ENCODE measurements around the gene MAPKAP1. TPM values are rescaled to one million over a fixed set of nuclear protein-coding genes. Genes with fewer than 3 reads are reported as not detected.

The MAPKAP1 gene
- total RNA-seq, 1 experiment from 2014 or later: 55.5 TPM

DNA sequence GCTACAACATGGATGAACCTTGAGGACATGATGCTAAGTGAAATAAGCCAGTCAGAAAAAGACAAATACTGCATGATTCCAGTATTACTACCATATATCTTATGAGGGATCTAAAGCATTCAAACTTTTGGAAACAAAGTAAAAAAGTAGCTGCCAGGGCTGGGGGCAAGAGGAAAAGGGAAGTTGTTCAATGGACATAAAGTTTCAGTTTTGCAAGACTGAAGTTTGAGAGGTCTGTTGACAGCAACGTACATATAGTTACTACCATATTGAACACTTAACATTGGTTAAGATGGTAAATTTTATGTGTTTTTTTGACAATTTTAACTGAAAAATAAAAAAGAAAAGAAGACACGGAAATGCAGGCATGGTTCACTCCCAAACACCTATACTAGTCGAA is 77.6 kb downstream of the MAPKAP1 start:
- CTCF ChIA-PET: interaction anchor here (0.5 kb wide), 1 partner anchor 435 kb away, joined by 4 read pairs; no protein-coding TSS in a partner anchor
- TF ChIP-seq, protein P1, sequence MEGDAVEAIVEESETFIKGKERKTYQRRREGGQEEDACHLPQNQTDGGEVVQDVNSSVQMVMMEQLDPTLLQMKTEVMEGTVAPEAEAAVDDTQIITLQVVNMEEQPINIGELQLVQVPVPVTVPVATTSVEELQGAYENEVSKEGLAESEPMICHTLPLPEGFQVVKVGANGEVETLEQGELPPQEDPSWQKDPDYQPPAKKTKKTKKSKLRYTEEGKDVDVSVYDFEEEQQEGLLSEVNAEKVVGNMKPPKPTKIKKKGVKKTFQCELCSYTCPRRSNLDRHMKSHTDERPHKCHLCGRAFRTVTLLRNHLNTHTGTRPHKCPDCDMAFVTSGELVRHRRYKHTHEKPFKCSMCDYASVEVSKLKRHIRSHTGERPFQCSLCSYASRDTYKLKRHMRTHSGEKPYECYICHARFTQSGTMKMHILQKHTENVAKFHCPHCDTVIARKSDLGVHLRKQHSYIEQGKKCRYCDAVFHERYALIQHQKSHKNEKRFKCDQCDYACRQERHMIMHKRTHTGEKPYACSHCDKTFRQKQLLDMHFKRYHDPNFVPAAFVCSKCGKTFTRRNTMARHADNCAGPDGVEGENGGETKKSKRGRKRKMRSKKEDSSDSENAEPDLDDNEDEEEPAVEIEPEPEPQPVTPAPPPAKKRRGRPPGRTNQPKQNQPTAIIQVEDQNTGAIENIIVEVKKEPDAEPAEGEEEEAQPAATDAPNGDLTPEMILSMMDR (IDR thresholded peaks at IDR 0.05; ENCODE audit: unreplicated experiment): no peak
- Mint-ChIP-seq H3K27ac (ENCODE audit: unreplicated experiment) (no peak overlapping the region), H3K9me3 (ENCODE audit: low read depth, unreplicated experiment) (no peaks in the 10 kb centered on the region), H3K4me1 (ENCODE audit: low read depth, unreplicated experiment) (peaks cover 27% of the 10 kb centered on the region), H3K27me3 (ENCODE audit: unreplicated experiment) (no peaks in the 10 kb centered on the region), H3K4me3 (ENCODE audit: low read depth, unreplicated experiment) (no peak overlapping the region), H3K36me3 (ENCODE audit: insufficient read depth, unreplicated experiment) (peaks cover 4% of the 10 kb centered on the region)
- no peak for DNase-seq
- no TSS peak for BruUV-seq (replicated peaks)
- intact Hi-C loops (cut with micrococcal nuclease; ENCODE audit: unreplicated experiment): no loop called here

DNA sequence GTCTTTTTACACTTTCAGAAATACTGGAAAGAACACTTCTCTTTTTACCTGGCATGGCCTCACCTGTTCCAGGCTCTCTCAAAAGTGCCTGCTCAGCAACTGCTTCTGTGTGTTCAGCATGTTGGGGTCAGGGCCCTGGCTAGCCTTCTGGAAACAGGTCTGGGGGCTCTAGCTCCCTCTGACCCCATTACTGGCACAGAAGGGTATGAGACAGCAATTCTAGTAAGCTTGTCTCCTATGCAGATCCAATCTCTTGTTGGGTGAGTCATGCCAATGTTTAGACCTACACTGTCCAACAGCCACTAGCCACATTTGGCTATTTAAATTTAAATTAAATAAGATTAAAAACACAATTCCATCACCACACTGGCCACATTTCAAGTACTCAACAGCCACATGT is 80.8 kb downstream of the MAPKAP1 start:
- TF ChIP-seq, protein P1 (IDR thresholded peaks at IDR 0.05; ENCODE audit: unreplicated experiment): no peak
- H3K9me3 Mint-ChIP-seq (ENCODE audit: low read depth, unreplicated experiment): no peaks in the 10 kb centered on the region
- H3K4me1 Mint-ChIP-seq (ENCODE audit: low read depth, unreplicated experiment): peaks cover 5% of the 10 kb centered on the region
- no peaks in the 10 kb centered on the region for H3K36me3 Mint-ChIP-seq (ENCODE audit: insufficient read depth, unreplicated experiment)
- DNase-seq: no peak
- BruUV-seq (replicated peaks): no TSS peak
- CTCF ChIA-PET: no interaction called here
- intact Hi-C loops (cut with micrococcal nuclease; ENCODE audit: unreplicated experiment): no loop called here
- H3K4me3 Mint-ChIP-seq (ENCODE audit: low read depth, unreplicated experiment): no peak overlapping the region
- no peaks in the 10 kb centered on the region for H3K27me3 Mint-ChIP-seq (ENCODE audit: unreplicated experiment)
- no peak overlapping the region for H3K27ac Mint-ChIP-seq (ENCODE audit: unreplicated experiment)

DNA sequence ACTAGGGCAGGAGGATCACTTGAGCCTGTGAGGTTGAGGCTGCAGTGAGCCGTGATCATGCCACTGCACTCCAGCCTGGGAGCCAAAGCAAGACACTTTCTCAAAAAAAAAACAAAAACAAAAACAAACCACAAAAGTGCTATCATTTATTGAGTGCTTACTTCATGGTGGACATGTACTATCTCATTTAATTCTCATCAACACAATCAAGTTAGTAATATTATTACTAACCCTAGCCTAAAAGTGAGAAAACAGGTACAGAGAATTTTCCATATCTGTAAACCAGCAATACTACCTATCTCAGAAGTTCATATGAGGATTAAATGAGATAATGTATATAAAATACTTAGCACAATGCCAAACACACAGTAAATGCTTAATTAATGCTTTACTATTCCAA is 85.8 kb downstream of the MAPKAP1 start:
- no peaks in the 10 kb centered on the region for H3K4me1 Mint-ChIP-seq (ENCODE audit: low read depth, unreplicated experiment)
- TF ChIP-seq, protein P1 (IDR thresholded peaks at IDR 0.05; ENCODE audit: unreplicated experiment): no peak
- intact Hi-C loops (cut with micrococcal nuclease; ENCODE audit: unreplicated experiment): no loop called here
- no peaks in the 10 kb centered on the region for H3K9me3 Mint-ChIP-seq (ENCODE audit: low read depth, unreplicated experiment)
- DNase-seq: no peak
- CTCF ChIA-PET: no interaction called here
- H3K36me3 Mint-ChIP-seq (ENCODE audit: insufficient read depth, unreplicated experiment): no peaks in the 10 kb centered on the region
- no TSS peak for BruUV-seq (replicated peaks)
- H3K27me3 Mint-ChIP-seq (ENCODE audit: unreplicated experiment): no peaks in the 10 kb centered on the region
- no peak overlapping the region for H3K27ac Mint-ChIP-seq (ENCODE audit: unreplicated experiment)
- H3K4me3 Mint-ChIP-seq (ENCODE audit: low read depth, unreplicated experiment): no peak overlapping the region

DNA sequence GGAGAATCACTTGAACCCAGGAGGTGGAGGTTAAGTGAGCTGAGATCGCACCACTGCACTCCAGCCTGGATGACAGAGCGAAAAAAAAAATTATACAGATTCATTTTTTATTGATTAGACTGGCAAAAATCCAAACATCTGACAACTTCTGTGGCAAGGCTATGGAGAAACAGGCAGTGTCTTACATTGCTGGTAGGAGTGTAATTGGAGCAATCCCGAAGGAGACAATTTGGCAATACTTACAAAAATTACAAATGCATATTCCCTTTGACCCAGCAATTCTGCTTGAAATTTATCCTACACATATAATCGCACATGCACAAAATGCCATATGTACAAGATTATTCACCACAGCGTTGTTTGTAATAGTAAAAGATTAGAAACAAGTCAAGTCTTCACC is 86.8 kb downstream of the MAPKAP1 start:
- CTCF ChIA-PET: no interaction called here
- Mint-ChIP-seq H3K27me3 (ENCODE audit: unreplicated experiment) (no peaks in the 10 kb centered on the region), H3K27ac (ENCODE audit: unreplicated experiment) (no peak overlapping the region), H3K9me3 (ENCODE audit: low read depth, unreplicated experiment) (no peaks in the 10 kb centered on the region), H3K4me1 (ENCODE audit: low read depth, unreplicated experiment) (no peaks in the 10 kb centered on the region), H3K36me3 (ENCODE audit: insufficient read depth, unreplicated experiment) (no peaks in the 10 kb centered on the region), H3K4me3 (ENCODE audit: low read depth, unreplicated experiment) (no peak overlapping the region)
- intact Hi-C loops (cut with micrococcal nuclease; ENCODE audit: unreplicated experiment): no loop called here
- TF ChIP-seq, protein P1 (IDR thresholded peaks at IDR 0.05; ENCODE audit: unreplicated experiment): no peak
- no peak for DNase-seq
- BruUV-seq (replicated peaks): no TSS peak

Data from Calu3 (cell line).